Liver (tissue), 9 donors: ENCODE results near the gene ABCC9. TPM values are rescaled to one million over a fixed set of nuclear protein-coding genes. Genes with fewer than 3 reads are reported as not detected.

Source experiments
- DNase-seq: peaks from one replicate; pipeline ENCODE4 v3.0.0-alpha.2; 2017; ENCODE audit warnings: low spot score
- H3K27ac ChIP-seq, 2 donors: one replicate each; pipeline ENCODE4 v1.7.0; 2013; ENCODE audit warnings: inconsistent platforms in 2 of 2, low read length in 2 of 2, control low read depth in 1 of 2, low read depth in 1 of 2, mild to moderate bottlenecking in 1 of 2
- H3K27me3 ChIP-seq, 4 donors: one replicate each; pipeline versions ENCODE4 v1.6.1 to v1.7.0; 2013; ENCODE audit warnings: low read length in 3 of 4, inconsistent platforms in 1 of 4, mild to moderate bottlenecking in 1 of 4, moderate library complexity in 1 of 4; ENCODE audit not compliant: control insufficient read depth in 4 of 4, insufficient read depth in 4 of 4
- H3K36me3 ChIP-seq, 4 donors: one replicate each; pipeline versions ENCODE4 v1.6.1 to v1.7.0; 2013; ENCODE audit warnings: low read length in 3 of 4, mild to moderate bottlenecking in 3 of 4, low read depth in 1 of 4, moderate library complexity in 1 of 4; ENCODE audit not compliant: control insufficient read depth in 4 of 4, insufficient read depth in 3 of 4
- H3K4me1 ChIP-seq, 4 donors: one replicate each; pipeline versions ENCODE4 v1.6.1 to v1.7.0; 2013; ENCODE audit warnings: low read length in 3 of 4, mild to moderate bottlenecking in 3 of 4, moderate library complexity in 1 of 4; ENCODE audit not compliant: control insufficient read depth in 4 of 4, insufficient read depth in 4 of 4
- H3K4me3 ChIP-seq, 3 donors: one replicate each; pipeline versions ENCODE4 v1.6.1 to v1.7.0; 2013; ENCODE audit warnings: low read length in 3 of 3, control low read depth in 1 of 3, low read depth in 1 of 3, mild to moderate bottlenecking in 1 of 3
- H3K9ac ChIP-seq, 2 donors: one replicate each; pipeline ENCODE4 v1.7.0; 2013; ENCODE audit warnings: low read length in 2 of 2, mild to moderate bottlenecking in 2 of 2, moderate library complexity in 2 of 2, control low read depth in 1 of 2, low read depth in 1 of 2
- H3K9me3 ChIP-seq, 4 donors: one replicate each; pipeline versions ENCODE4 v1.6.1 to v1.7.0; 2013; ENCODE audit warnings: low read length in 3 of 4; ENCODE audit not compliant: control insufficient read depth in 4 of 4
- EGR1 ChIP-seq, 2 donors: IDR thresholded peaks; 2 replicates each; pipeline ENCODE4 v1.6.1; 2016 to 2018; ENCODE audit warnings: antibody characterized with exemption in 2 of 2, low read depth in 2 of 2
- FOXA1 ChIP-seq: IDR thresholded peaks from 2 replicates; pipeline ENCODE4 v1.6.1; 2016; ENCODE audit warnings: antibody characterized with exemption
- FOXA2 ChIP-seq: IDR thresholded peaks from 2 replicates; pipeline ENCODE4 v1.6.1; 2016; ENCODE audit warnings: antibody characterized with exemption
- GABPA ChIP-seq, 2 donors: IDR thresholded peaks in 1 of 2; conservative IDR thresholded peaks in 1 of 2; 2 replicates each; pipeline ENCODE4 v1.6.1; 2016; ENCODE audit warnings: antibody characterized with exemption in 2 of 2, mild to moderate bottlenecking in 1 of 2, moderate library complexity in 1 of 2
- HNF4A ChIP-seq, 2 donors: conservative IDR thresholded peaks; 2 replicates each; pipeline ENCODE4 v1.6.1; 2016; ENCODE audit warnings: antibody characterized with exemption in 2 of 2, mild to moderate bottlenecking in 2 of 2
- HNF4G ChIP-seq: IDR thresholded peaks from 2 replicates; pipeline ENCODE4 v1.6.1; 2016; ENCODE audit warnings: antibody characterized with exemption
- JUND ChIP-seq, 2 donors: IDR thresholded peaks; 2 replicates each; pipeline ENCODE4 v1.6.1; 2016; ENCODE audit warnings: antibody characterized with exemption in 2 of 2
- NR2F2 ChIP-seq: IDR thresholded peaks from 2 replicates; pipeline ENCODE4 v1.6.1; 2016; ENCODE audit warnings: antibody characterized with exemption
- RAD21 ChIP-seq, 2 donors: IDR thresholded peaks; 2 replicates each; pipeline ENCODE4 v1.6.1; 2016; ENCODE audit warnings: antibody characterized with exemption in 2 of 2, mild to moderate bottlenecking in 2 of 2
- RXRA ChIP-seq, 2 donors: IDR thresholded peaks; 2 replicates each; pipeline ENCODE4 v1.6.1; 2017 to 2018; ENCODE audit warnings: antibody characterized with exemption in 2 of 2, mild to moderate bottlenecking in 1 of 2
- SP1 ChIP-seq: IDR thresholded peaks from 2 replicates; pipeline ENCODE4 v1.6.1; 2018; ENCODE audit warnings: antibody characterized with exemption, mild to moderate bottlenecking
- TAF1 ChIP-seq: conservative IDR thresholded peaks from 2 replicates; pipeline ENCODE4 v1.6.1; 2016; ENCODE audit warnings: antibody characterized with exemption, mild to moderate bottlenecking
- YY1 ChIP-seq: IDR thresholded peaks from 2 replicates; pipeline ENCODE4 v1.6.1; 2016; ENCODE audit warnings: antibody characterized with exemption, mild to moderate bottlenecking
- WGBS: extraction: QIAGEN DNeasy Blood & Tissue Kit; methylation state at CpG from one replicate; pipeline ENCODE4 v1.1.7; 2013; 5-methylcytosine and 5-hydroxymethylcytosine counted together
- polyA plus RNA-seq, 2 donors: library from polyadenylated mRNA; stranded (reverse) in 1 of 2; unstranded in 1 of 2; fragments of 200-250 nt in 1 of 2; fragments of >200 nt in 1 of 2; fragmentation: Nextera tagmentation in 1 of 2; extraction: Ambion mirVana in 1 of 2; gene quantifications; one replicate each; pipeline versions ENCODE4 v1.2.1 to v1.2.3, GENCODE V29; 2013 to 2015
- total RNA-seq, 2 donors: library from RNA; depleted of rRNA; stranded (reverse); fragments of >200 nt; gene quantifications; one replicate each; pipeline ENCODE4 v1.2.3, GENCODE V29; 2014
- TF ChIP-seq, protein P1 (sequence below): IDR thresholded peaks from 2 replicates; pipeline ENCODE4 v1.6.1; 2016; ENCODE audit warnings: antibody characterized with exemption
- TF ChIP-seq, protein P2 (sequence below): IDR thresholded peaks from 2 replicates; pipeline ENCODE4 v1.6.1; 2016; ENCODE audit warnings: antibody characterized with exemption
- TF ChIP-seq, protein P3 (sequence below): IDR thresholded peaks from 2 replicates; pipeline ENCODE4 v1.6.1; 2016; ENCODE audit warnings: antibody characterized with exemption
- TF ChIP-seq, protein P4 (sequence below): fragments of 150-350 bp; IDR thresholded peaks from 2 replicates; pipeline ENCODE4 v1.5.1; 2017; ENCODE audit warnings: improper control_type of control experiment, low read depth, low read length; ENCODE audit not compliant: missing input control
- TF ChIP-seq, protein P5 (sequence below): IDR thresholded peaks from 2 replicates; pipeline ENCODE4 v1.6.1; 2016; ENCODE audit warnings: antibody characterized with exemption, mild to moderate bottlenecking
- donor health status: healthy.
- donor health status: healthy.
- donor health status: healthy.
- donor health status: healthy.
- donor health status: healthy.

ABCC9 gene
- total and polyA plus RNA-seq, 4 donors, result 2.7 to 55.6 (median 10.7) TPM

DNA sequence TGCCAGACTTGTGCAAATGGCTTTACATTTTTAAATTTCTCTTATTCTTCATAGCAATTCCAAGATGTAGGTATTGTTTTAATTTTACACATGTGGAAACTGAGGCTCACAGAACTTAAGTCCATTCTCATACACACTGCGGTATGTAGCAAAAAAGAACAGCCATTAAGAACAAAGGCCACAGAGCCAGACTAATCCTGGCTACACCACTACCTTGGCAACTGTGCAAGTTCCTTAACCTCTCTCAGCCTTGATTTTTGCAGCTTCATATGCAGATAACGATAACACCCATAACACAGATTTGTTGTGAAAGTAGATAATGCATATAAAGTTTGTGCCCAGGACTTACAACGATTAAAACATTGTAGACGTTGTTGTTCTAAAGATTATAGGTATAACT, 81.1 kb downstream of the ABCC9 start:
- Histone ChIP-seq H3K27ac (no peak overlapping the region), H3K9me3 (no peaks in the 10 kb centered on the region), H3K9ac (no peak overlapping the region), H3K36me3 (peaks cover 0 to 42% (median 22%) of the 10 kb centered on the region in 4 donors), H3K4me1 (peaks cover 0 to 1% (median 0%) of the 10 kb centered on the region in 4 donors), H3K27me3 (no peaks in the 10 kb centered on the region), H3K4me3 (no peak overlapping the region)
- WGBS, result 89% methylated on average over 4 of the region's 4 CpGs
- no peak for TF ChIP-seq YY1
- TF ChIP-seq, protein P1, sequence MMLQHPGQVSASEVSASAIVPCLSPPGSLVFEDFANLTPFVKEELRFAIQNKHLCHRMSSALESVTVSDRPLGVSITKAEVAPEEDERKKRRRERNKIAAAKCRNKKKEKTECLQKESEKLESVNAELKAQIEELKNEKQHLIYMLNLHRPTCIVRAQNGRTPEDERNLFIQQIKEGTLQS, result no peak
- no peak for TF ChIP-seq JUND (IDR thresholded peaks at IDR 0.05)
- no peak for TF ChIP-seq RAD21 (IDR thresholded peaks at IDR 0.05)
- no peak for TF ChIP-seq HNF4A (conservative IDR thresholded peaks at IDR 0.05)
- no peak for TF ChIP-seq FOXA1
- no peak for TF ChIP-seq SP1
- TF ChIP-seq EGR1 (IDR thresholded peaks at IDR 0.05; ENCODE audit: low read depth in 2 of 2), result no peak
- no peak for TF ChIP-seq HNF4G
- DNase-seq, result no peak

DNA sequence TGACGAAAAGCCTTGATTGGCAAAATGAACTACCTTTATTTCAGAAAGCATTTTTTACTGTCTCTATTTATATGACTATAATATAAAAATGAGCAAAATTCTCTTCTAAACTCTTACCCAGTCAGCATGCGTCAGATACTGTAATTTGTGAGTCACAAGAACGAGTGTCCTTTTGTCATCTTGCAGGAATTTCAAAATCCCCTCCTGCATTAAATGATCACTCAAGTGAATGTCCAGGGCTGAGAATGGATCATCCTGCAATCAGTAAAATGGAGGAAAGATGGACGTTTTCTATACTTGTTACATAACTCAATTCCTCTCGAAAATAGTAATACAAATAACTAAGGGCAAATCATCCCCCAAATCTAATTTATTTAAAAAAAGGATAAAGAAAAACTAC, 89.0 kb downstream of the ABCC9 start:
- no peak for DNase-seq
- H3K27ac ChIP-seq, result no peak overlapping the region
- TF ChIP-seq HNF4G (no peak), GABPA (IDR thresholded peaks at IDR 0.05 in 1 of 2, conservative IDR thresholded peaks at IDR 0.05 in 1 of 2) (no peak), NR2F2 (no peak), EGR1 (IDR thresholded peaks at IDR 0.05; ENCODE audit: low read depth in 2 of 2) (no peak), SP1 (no peak), TAF1 (no peak), RAD21 (IDR thresholded peaks at IDR 0.05) (no peak), FOXA2 (no peak), FOXA1 (no peak)
- TF ChIP-seq, protein P2, sequence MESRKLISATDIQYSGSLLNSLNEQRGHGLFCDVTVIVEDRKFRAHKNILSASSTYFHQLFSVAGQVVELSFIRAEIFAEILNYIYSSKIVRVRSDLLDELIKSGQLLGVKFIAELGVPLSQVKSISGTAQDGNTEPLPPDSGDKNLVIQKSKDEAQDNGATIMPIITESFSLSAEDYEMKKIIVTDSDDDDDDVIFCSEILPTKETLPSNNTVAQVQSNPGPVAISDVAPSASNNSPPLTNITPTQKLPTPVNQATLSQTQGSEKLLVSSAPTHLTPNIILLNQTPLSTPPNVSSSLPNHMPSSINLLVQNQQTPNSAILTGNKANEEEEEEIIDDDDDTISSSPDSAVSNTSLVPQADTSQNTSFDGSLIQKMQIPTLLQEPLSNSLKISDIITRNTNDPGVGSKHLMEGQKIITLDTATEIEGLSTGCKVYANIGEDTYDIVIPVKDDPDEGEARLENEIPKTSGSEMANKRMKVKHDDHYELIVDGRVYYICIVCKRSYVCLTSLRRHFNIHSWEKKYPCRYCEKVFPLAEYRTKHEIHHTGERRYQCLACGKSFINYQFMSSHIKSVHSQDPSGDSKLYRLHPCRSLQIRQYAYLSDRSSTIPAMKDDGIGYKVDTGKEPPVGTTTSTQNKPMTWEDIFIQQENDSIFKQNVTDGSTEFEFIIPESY, result no peak
- TF ChIP-seq, protein P3, sequence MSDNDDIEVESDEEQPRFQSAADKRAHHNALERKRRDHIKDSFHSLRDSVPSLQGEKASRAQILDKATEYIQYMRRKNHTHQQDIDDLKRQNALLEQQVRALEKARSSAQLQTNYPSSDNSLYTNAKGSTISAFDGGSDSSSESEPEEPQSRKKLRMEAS, result no peak
- H3K9me3 ChIP-seq, result no peaks in the 10 kb centered on the region
- no peaks in the 10 kb centered on the region for H3K27me3 ChIP-seq
- H3K9ac ChIP-seq, result no peak overlapping the region
- WGBS, result 92% methylated on average over 5 of the region's 5 CpGs
- H3K4me3 ChIP-seq, result no peak overlapping the region
- peaks cover 2 to 12% (median 5%) of the 10 kb centered on the region in 4 donors for H3K4me1 ChIP-seq
- H3K36me3 ChIP-seq, result peaks cover 0 to 27% (median 17%) of the 10 kb centered on the region in 4 donors

DNA sequence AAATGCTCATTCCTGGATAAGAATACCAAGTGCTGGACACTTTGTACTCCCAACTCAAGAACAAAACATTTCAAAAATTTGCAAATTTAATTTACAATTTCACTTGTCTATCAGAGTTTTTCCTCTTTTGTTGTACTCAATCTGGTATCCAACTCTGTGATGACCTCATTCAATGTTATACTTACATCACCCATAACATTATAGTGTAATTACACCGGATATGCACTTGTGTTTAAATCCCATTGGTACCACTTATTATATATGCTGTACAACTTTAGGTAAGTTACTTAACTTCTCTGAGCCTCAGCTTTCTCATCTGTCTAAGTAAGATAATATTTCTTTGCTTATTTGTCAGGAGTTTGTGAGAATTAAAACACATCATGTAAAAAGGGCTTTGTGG, 90.1 kb downstream of the ABCC9 start:
- no peak for DNase-seq
- 92% methylated on average over 1 of the region's 1 CpG for WGBS
- peaks cover 2 to 12% (median 5%) of the 10 kb centered on the region in 4 donors for H3K4me1 ChIP-seq
- H3K4me3 ChIP-seq, result no peak overlapping the region
- H3K36me3 ChIP-seq, result peaks cover 0 to 22% (median 19%) of the 10 kb centered on the region in 4 donors
- no peak overlapping the region for H3K9ac ChIP-seq
- H3K9me3 ChIP-seq, result no peaks in the 10 kb centered on the region
- no peaks in the 10 kb centered on the region for H3K27me3 ChIP-seq
- no peak overlapping the region for H3K27ac ChIP-seq
- no peak for TF ChIP-seq NR2F2
- no peak for TF ChIP-seq RXRA (IDR thresholded peaks at IDR 0.05)
- TF ChIP-seq, protein P3, result no peak
- no peak for TF ChIP-seq SP1
- TF ChIP-seq HNF4A (conservative IDR thresholded peaks at IDR 0.05), result no peak
- TF ChIP-seq JUND (IDR thresholded peaks at IDR 0.05), result no peak
- TF ChIP-seq RAD21 (IDR thresholded peaks at IDR 0.05), result no peak
- no peak for TF ChIP-seq FOXA2
- no peak for TF ChIP-seq FOXA1
- TF ChIP-seq, protein P1, result no peak
- TF ChIP-seq, protein P4, sequence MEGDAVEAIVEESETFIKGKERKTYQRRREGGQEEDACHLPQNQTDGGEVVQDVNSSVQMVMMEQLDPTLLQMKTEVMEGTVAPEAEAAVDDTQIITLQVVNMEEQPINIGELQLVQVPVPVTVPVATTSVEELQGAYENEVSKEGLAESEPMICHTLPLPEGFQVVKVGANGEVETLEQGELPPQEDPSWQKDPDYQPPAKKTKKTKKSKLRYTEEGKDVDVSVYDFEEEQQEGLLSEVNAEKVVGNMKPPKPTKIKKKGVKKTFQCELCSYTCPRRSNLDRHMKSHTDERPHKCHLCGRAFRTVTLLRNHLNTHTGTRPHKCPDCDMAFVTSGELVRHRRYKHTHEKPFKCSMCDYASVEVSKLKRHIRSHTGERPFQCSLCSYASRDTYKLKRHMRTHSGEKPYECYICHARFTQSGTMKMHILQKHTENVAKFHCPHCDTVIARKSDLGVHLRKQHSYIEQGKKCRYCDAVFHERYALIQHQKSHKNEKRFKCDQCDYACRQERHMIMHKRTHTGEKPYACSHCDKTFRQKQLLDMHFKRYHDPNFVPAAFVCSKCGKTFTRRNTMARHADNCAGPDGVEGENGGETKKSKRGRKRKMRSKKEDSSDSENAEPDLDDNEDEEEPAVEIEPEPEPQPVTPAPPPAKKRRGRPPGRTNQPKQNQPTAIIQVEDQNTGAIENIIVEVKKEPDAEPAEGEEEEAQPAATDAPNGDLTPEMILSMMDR, result no peak
- TF ChIP-seq, protein P5, sequence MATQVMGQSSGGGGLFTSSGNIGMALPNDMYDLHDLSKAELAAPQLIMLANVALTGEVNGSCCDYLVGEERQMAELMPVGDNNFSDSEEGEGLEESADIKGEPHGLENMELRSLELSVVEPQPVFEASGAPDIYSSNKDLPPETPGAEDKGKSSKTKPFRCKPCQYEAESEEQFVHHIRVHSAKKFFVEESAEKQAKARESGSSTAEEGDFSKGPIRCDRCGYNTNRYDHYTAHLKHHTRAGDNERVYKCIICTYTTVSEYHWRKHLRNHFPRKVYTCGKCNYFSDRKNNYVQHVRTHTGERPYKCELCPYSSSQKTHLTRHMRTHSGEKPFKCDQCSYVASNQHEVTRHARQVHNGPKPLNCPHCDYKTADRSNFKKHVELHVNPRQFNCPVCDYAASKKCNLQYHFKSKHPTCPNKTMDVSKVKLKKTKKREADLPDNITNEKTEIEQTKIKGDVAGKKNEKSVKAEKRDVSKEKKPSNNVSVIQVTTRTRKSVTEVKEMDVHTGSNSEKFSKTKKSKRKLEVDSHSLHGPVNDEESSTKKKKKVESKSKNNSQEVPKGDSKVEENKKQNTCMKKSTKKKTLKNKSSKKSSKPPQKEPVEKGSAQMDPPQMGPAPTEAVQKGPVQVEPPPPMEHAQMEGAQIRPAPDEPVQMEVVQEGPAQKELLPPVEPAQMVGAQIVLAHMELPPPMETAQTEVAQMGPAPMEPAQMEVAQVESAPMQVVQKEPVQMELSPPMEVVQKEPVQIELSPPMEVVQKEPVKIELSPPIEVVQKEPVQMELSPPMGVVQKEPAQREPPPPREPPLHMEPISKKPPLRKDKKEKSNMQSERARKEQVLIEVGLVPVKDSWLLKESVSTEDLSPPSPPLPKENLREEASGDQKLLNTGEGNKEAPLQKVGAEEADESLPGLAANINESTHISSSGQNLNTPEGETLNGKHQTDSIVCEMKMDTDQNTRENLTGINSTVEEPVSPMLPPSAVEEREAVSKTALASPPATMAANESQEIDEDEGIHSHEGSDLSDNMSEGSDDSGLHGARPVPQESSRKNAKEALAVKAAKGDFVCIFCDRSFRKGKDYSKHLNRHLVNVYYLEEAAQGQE, result no peak
- TF ChIP-seq GABPA (IDR thresholded peaks at IDR 0.05 in 1 of 2, conservative IDR thresholded peaks at IDR 0.05 in 1 of 2), result no peak
